ENCODE data around the gene IMP3.
"Not testable (repeated sequence)": the region's sequence is repeated elsewhere in the genome, so short reads cannot be mapped to it uniquely, and the experiment has no call there.

The IMP3 gene

GRCh38 chr15:75682181-75683135 is 42.4 kb upstream of the IMP3 start:
- Histone ChIP-seq H3K4me3 (ENCODE audit: low read depth, low read length) (no peak overlapping the region), H3K79me2 (no peaks in the 10 kb centered on the region), H3K27ac (no peak overlapping the region), H3K4me2 (ENCODE audit: low read length) (no peak overlapping the region), H2AFZ (no peak overlapping the region), H3K36me3 (ENCODE audit: control insufficient read depth, insufficient read depth, low read length) (no peaks in the 10 kb centered on the region), H3K4me1 (no peaks in the 10 kb centered on the region), H3K27me3 (ENCODE audit: control insufficient read depth, insufficient read depth, low read length) (no peaks in the 10 kb centered on the region), H3K9me3 (ENCODE audit: control insufficient read depth, low read length) (no peaks in the 10 kb centered on the region), H3K9ac (no peak overlapping the region)
- TF ChIP-seq, protein P1, sequence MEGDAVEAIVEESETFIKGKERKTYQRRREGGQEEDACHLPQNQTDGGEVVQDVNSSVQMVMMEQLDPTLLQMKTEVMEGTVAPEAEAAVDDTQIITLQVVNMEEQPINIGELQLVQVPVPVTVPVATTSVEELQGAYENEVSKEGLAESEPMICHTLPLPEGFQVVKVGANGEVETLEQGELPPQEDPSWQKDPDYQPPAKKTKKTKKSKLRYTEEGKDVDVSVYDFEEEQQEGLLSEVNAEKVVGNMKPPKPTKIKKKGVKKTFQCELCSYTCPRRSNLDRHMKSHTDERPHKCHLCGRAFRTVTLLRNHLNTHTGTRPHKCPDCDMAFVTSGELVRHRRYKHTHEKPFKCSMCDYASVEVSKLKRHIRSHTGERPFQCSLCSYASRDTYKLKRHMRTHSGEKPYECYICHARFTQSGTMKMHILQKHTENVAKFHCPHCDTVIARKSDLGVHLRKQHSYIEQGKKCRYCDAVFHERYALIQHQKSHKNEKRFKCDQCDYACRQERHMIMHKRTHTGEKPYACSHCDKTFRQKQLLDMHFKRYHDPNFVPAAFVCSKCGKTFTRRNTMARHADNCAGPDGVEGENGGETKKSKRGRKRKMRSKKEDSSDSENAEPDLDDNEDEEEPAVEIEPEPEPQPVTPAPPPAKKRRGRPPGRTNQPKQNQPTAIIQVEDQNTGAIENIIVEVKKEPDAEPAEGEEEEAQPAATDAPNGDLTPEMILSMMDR (IDR thresholded peaks at IDR 0.05): no peak

DNA sequence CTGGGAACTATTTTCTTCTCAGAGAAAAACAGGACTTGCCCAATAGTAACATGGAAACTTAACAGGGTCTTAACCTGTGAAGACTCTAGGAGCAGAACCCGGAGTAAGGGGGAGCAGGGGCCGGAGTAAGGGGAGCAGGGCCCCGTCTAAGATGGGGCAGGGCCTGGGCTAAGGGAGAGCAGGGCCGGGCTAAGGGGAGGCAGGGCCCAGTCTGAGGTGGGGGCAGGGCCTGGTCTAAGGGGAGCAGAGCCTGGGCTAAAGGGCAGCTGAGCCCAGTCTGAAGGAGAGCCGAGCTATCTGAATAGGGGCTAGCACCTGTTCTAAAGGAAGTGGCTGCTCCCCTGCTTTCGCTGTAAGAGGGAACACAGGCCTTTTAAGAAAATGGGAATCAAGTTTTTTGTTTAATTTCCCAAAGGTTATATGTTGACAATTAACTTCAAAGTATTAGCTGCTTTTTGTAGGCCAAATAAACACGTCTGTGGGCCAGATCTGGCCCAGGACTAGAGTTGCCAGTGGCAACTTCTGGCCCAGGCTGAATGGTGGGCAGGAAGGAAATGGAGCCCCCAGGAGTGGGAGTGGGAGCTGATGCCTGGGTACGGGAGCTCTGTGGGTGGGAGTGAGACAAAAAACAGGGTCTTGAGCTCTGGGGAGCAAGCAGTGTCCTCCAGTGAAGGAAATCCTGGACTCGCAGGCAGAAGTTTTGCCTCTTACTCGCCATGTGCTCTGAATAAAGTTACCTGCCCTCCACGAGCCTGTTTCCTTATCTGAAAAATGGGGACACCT is 40.2 kb upstream of the IMP3 start:
- Histone ChIP-seq H3K79me2 (no peaks in the 10 kb centered on the region), H3K27me3 (ENCODE audit: control insufficient read depth, insufficient read depth, low read length) (no peaks in the 10 kb centered on the region), H3K9ac (no peak overlapping the region), H3K4me2 (ENCODE audit: low read length) (no peak overlapping the region), H3K4me1 (no peaks in the 10 kb centered on the region), H3K4me3 (ENCODE audit: low read depth, low read length) (no peak overlapping the region), H3K36me3 (ENCODE audit: control insufficient read depth, insufficient read depth, low read length) (no peaks in the 10 kb centered on the region), H3K27ac (no peak overlapping the region), H2AFZ (no peak overlapping the region), H3K9me3 (ENCODE audit: control insufficient read depth, low read length) (no peaks in the 10 kb centered on the region)
- TF ChIP-seq, protein P1 (IDR thresholded peaks at IDR 0.05): no peak

DNA sequence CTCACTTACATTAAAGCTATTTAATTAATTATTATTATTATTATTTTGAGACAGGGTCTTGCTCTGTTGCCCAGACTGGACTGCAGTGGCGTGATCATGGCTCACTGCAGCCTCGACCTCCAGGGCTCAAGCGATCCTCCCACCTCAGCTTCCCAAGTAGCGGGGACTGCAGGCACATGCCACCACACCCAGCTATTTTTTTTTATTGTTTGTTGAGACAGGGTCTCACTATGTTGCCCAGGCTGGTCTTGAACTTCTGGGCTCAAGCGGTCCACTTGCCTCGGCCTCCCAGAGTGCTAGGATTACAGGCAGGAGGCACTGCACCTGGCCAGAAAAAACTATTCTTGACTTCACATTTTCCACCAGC is 38.3 kb upstream of the IMP3 start:
- H3K27me3 ChIP-seq (ENCODE audit: control insufficient read depth, insufficient read depth, low read length); H3K27ac ChIP-seq; H3K36me3 ChIP-seq (ENCODE audit: control insufficient read depth, insufficient read depth, low read length); H3K4me1 ChIP-seq; H3K79me2 ChIP-seq; H3K4me3 ChIP-seq (ENCODE audit: low read depth, low read length); H3K9me3 ChIP-seq (ENCODE audit: control insufficient read depth, low read length); H2AFZ ChIP-seq; H3K4me2 ChIP-seq (ENCODE audit: low read length); H3K9ac ChIP-seq: not testable (repeated sequence)

DNA sequence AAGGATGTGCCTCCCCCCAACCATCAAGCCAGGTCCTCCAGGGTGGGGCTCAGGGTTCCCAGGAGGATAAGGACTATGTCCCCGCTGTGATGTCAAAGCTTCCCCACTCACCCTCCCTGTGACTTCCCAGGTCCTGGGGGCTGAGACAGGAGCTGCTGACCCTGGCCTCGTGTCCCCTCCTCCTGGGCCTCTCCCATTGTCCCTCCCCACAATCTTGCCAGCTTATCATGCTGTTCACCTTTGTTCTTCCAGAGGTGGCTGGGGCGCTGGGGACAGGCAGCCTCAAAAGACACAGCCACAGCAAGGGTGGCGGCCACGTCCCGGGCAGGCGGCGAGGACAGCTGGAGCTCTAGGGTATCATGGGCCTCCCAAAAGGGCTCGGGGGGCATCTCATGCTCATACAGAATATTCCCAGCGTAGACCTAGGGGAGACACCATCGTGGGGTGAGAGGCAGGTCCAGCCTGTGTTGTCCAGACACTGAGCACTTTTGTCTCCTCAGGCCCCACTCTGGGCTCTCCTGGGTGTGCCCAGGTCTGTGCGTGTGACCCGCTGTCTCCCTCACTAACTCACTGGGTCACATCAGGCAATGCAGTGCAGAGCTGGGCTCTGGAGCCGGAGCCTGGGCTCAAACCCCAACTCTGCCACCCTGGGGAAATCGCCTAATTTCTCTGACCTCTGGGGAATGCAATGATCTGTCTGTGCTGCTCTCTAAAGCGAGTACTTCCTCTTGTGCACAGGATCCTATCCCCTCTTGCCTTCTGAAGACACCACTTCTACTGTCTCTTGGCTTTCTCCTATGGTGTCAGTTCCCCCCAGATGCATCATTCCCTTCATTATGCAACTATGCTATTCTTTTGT is 37.7 kb upstream of the IMP3 start:
- Histone ChIP-seq H3K9me3 (ENCODE audit: control insufficient read depth, low read length) (no peaks in the 10 kb centered on the region), H3K79me2 (no peaks in the 10 kb centered on the region), H3K9ac (no peak overlapping the region), H3K36me3 (ENCODE audit: control insufficient read depth, insufficient read depth, low read length) (no peaks in the 10 kb centered on the region), H3K27me3 (ENCODE audit: control insufficient read depth, insufficient read depth, low read length) (no peaks in the 10 kb centered on the region), H2AFZ (no peak overlapping the region), H3K27ac (no peak overlapping the region), H3K4me2 (ENCODE audit: low read length) (no peak overlapping the region), H3K4me3 (ENCODE audit: low read depth, low read length) (no peak overlapping the region), H3K4me1 (peaks cover 7% of the 10 kb centered on the region)
- TF ChIP-seq, protein P1 (IDR thresholded peaks at IDR 0.05): no peak

Data from parathyroid adenoma (tissue), 2 donors.